ENCODE results near the gene CTTNBP2. TPM values are rescaled to one million over a fixed set of nuclear protein-coding genes. Genes with fewer than 3 reads are reported as not detected.

The CTTNBP2 gene
- total and polyA plus RNA-seq, 2 of the 4 experiments (the other 2 are of a cell fraction) = 6.6 to 11.3 TPM

DNA sequence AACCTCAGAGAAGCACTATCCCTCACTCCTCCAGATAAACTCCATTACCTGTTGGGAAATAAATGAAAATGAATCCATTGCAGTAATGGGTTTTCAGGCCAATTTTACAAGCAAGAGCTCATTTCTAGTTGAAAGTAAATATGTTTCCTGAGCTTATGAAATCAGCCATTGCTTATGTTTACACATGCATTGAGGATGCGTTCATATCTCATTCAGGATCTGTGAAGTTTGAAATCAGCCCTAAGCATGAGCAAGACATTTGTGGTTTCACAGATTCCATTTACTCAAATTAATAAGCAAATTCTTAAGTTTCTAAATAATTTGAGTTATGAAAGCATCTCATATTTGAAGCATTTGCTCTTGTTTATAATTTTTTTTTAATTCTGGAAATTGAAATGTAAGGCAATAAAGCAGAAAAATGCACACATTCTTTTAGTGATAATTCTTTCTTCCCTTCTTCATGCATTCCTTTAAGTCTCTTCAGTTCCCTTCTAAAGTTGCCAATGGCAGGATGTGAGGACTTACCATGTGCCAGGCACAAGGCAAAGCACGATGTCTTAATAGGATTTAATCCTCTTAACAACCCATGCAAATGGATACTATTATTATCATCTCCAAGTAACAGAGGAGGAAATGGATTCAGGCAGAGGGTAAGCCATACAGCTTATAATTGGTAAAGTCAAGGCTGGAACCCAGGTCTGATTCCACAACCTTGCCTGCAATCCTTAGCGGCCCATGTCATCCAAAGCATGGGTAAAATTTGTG is 35.0 kb upstream of the CTTNBP2 start:
- Histone ChIP-seq H2AK9ac (replicated peaks; ENCODE audit: low read depth, low read length, poor library complexity) (no peak overlapping the region), H3K27me3 (ENCODE audit: control insufficient read depth, insufficient read depth, low read length) (0 out of 2 replicates have a peak, but pooled peaks cover 1% of the 10 kb centered on the region), H2AFZ (replicated peaks; ENCODE audit: low read length, poor library complexity) (no peak overlapping the region), H4K20me1 (ENCODE audit: insufficient read depth, low read length) (no peaks in the 10 kb centered on the region), H3K27ac (ENCODE audit: insufficient read depth, low read length) (no peak overlapping the region), H2BK20ac (ENCODE audit: low read depth, low read length) (no peak overlapping the region), H3K9me1 (ENCODE audit: insufficient read depth, low read length) (no peaks in the 10 kb centered on the region), H3K14ac (replicated peaks; ENCODE audit: low read depth, low read length) (no peak overlapping the region), H3K56ac (ENCODE audit: extremely low read depth, insufficient read depth, low read length) (no peak overlapping the region), H4K8ac (ENCODE audit: low read depth in 2 of 2, low read length in 2 of 2) (no peak overlapping the region), H2BK15ac (ENCODE audit: low read depth, low read length) (no peak overlapping the region), H4K5ac (ENCODE audit: low read depth, low read length) (no peak overlapping the region), H3K9me3 (ENCODE audit: control insufficient read depth, insufficient read depth, low read length) (no peaks in the 10 kb centered on the region), H3K4ac (ENCODE audit: low read depth, low read length) (no peak overlapping the region), H3K4me1 (ENCODE audit: control insufficient read depth, insufficient read depth, low read length) (no peaks in the 10 kb centered on the region), H4K91ac (ENCODE audit: insufficient read depth, low read depth, low read length) (no peak overlapping the region), H2BK120ac (ENCODE audit: low read depth, low read length) (no peak overlapping the region), H3K23ac (ENCODE audit: low read depth, low read length) (no peak overlapping the region), H3K9ac (ENCODE audit: low read depth, low read length) (no peak overlapping the region), H2BK5ac (ENCODE audit: low read depth, low read length, poor library complexity, severe bottlenecking) (no peak overlapping the region), H3K4me3 (ENCODE audit: insufficient read depth, low read depth, low read length) (no peak overlapping the region), H2AK5ac (ENCODE audit: low read depth, low read length) (no peak overlapping the region), H3K18ac (ENCODE audit: low read depth, low read length) (no peak overlapping the region), H3K36me3 (ENCODE audit: control insufficient read depth, insufficient read depth, low read length) (no peaks in the 10 kb centered on the region), H3K79me1 (ENCODE audit: low read depth in 1 of 2, low read length in 2 of 2) (no peaks in the 10 kb centered on the region), H3K4me2 (ENCODE audit: low read depth, low read length) (no peak overlapping the region)
- no peak for ATAC-seq (ENCODE audit: low read depth)
- intact Hi-C loops (cut with micrococcal nuclease) (no loop called here), in situ Hi-C loops (cut with MboI; ENCODE audit: low sequenced_read_pairs) (no loop called here), dilution Hi-C loops (cut with HindIII; ENCODE audit: low sequenced_read_pairs, unreplicated experiment) (no loop called here)
- CTCF ChIA-PET = no interaction called here
- no peak for DNase-seq
- POLR2A ChIA-PET (ENCODE audit: unreplicated experiment) = interaction anchor here (0.6 kb wide), 1 partner anchor 75 kb away, joined by 13 read pairs; no protein-coding TSS in a partner anchor
- TF ChIP-seq CEBPB (IDR thresholded peaks at IDR 0.05; ENCODE audit: low read depth, low read length) = no peak
- TF ChIP-seq SMC3 (IDR thresholded peaks at IDR 0.05; ENCODE audit: low read depth, low read length) = no peak
- TF ChIP-seq RAD21 (IDR thresholded peaks at IDR 0.05; ENCODE audit: low read length) = no peak
- TF ChIP-seq, protein P1, sequence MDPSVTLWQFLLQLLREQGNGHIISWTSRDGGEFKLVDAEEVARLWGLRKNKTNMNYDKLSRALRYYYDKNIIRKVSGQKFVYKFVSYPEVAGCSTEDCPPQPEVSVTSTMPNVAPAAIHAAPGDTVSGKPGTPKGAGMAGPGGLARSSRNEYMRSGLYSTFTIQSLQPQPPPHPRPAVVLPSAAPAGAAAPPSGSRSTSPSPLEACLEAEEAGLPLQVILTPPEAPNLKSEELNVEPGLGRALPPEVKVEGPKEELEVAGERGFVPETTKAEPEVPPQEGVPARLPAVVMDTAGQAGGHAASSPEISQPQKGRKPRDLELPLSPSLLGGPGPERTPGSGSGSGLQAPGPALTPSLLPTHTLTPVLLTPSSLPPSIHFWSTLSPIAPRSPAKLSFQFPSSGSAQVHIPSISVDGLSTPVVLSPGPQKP (IDR thresholded peaks at IDR 0.05; ENCODE audit: borderline replicate concordance, low read depth, low read length) = no peak
- TF ChIP-seq RCOR1 (IDR thresholded peaks at IDR 0.05; ENCODE audit: insufficient replicate concordance, low read length) = no peak
- TF ChIP-seq NFE2L2 (IDR thresholded peaks at IDR 0.05; ENCODE audit: low read depth, low read length) = no peak
- TF ChIP-seq CHD1 (IDR thresholded peaks at IDR 0.05; ENCODE audit: low read depth, low read length) = no peak
- TF ChIP-seq BHLHE40 (IDR thresholded peaks at IDR 0.05; ENCODE audit: low read depth, low read length) = no peak
- TF ChIP-seq, protein P2, sequence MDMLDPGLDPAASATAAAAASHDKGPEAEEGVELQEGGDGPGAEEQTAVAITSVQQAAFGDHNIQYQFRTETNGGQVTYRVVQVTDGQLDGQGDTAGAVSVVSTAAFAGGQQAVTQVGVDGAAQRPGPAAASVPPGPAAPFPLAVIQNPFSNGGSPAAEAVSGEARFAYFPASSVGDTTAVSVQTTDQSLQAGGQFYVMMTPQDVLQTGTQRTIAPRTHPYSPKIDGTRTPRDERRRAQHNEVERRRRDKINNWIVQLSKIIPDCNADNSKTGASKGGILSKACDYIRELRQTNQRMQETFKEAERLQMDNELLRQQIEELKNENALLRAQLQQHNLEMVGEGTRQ (IDR thresholded peaks at IDR 0.05; ENCODE audit: low read depth, low read length) = no peak
- no peak for TF ChIP-seq RFX5 (IDR thresholded peaks at IDR 0.05; ENCODE audit: low read depth, low read length)
- no peak for TF ChIP-seq MAZ (IDR thresholded peaks at IDR 0.05; ENCODE audit: borderline replicate concordance, low read depth, low read length)
- TF ChIP-seq MXI1 (IDR thresholded peaks at IDR 0.05; ENCODE audit: borderline replicate concordance, low read depth, low read length) = no peak
- TF ChIP-seq, protein P3, sequence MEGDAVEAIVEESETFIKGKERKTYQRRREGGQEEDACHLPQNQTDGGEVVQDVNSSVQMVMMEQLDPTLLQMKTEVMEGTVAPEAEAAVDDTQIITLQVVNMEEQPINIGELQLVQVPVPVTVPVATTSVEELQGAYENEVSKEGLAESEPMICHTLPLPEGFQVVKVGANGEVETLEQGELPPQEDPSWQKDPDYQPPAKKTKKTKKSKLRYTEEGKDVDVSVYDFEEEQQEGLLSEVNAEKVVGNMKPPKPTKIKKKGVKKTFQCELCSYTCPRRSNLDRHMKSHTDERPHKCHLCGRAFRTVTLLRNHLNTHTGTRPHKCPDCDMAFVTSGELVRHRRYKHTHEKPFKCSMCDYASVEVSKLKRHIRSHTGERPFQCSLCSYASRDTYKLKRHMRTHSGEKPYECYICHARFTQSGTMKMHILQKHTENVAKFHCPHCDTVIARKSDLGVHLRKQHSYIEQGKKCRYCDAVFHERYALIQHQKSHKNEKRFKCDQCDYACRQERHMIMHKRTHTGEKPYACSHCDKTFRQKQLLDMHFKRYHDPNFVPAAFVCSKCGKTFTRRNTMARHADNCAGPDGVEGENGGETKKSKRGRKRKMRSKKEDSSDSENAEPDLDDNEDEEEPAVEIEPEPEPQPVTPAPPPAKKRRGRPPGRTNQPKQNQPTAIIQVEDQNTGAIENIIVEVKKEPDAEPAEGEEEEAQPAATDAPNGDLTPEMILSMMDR (conservative IDR thresholded peaks at IDR 0.05; ENCODE audit: low read depth, low read length) = no peak
- no peak for TF ChIP-seq FOS (IDR thresholded peaks at IDR 0.05; ENCODE audit: low read depth, low read length)
- TF ChIP-seq MAFK (IDR thresholded peaks at IDR 0.05; ENCODE audit: low read depth, low read length) = no peak
- TF ChIP-seq POLR2A (IDR thresholded peaks at IDR 0.05; ENCODE audit: low read depth, low read length) = no peak
- no CpG with 5 or more reads among the region's 3 CpGs for WGBS, 2 experiments (ENCODE audit: extremely low coverage in 2 of 2, insufficient read length in 1 of 2)
- no TSS peak for BruUV-seq (replicated peaks)
